Memory B cell (primary cell): Measurements from ENCODE around the gene XPO6.
A peak's percentile ranks its signal among the peaks of the same experiment; 100 is the strongest.
"Not testable (repeated sequence)": the region's sequence is repeated elsewhere in the genome, so short reads cannot be mapped to it uniquely, and the experiment has no call there.

Source experiments
- ATAC-seq: fragments of 150-1000 bp; cut with Tn5 transposase; 2 replicates; pipeline ENCODE4 v1.10.0; 2021; ENCODE audit warnings: low read depth, mild to moderate bottlenecking, moderate library complexity
- DNase-seq, 2 donors: peaks; one replicate each; pipeline ENCODE4 v3.0.0; 2022; ENCODE audit warnings: low spot score in 2 of 2
- H3K27ac Mint-ChIP-seq: one replicate; pipeline ENCODE4 v1.8.0; 2022; ENCODE audit warnings: mild to moderate bottlenecking, moderate library complexity, mixed read lengths
- H3K27me3 Mint-ChIP-seq: one replicate; pipeline ENCODE4 v1.8.0; 2022; ENCODE audit warnings: mixed read lengths
- H3K36me3 Mint-ChIP-seq: one replicate; pipeline ENCODE4 v1.8.0; 2022; ENCODE audit warnings: mild to moderate bottlenecking, mixed read lengths
- H3K4me1 Mint-ChIP-seq: one replicate; pipeline ENCODE4 v1.8.0; 2022; ENCODE audit warnings: mixed read lengths
- H3K4me3 Mint-ChIP-seq: one replicate; pipeline ENCODE4 v1.8.0; 2022; ENCODE audit warnings: mild to moderate bottlenecking, moderate library complexity, mixed read lengths
- H3K9me3 Mint-ChIP-seq: one replicate; pipeline ENCODE4 v1.8.0; 2022; ENCODE audit warnings: mixed read lengths

XPO6 gene, protein sequence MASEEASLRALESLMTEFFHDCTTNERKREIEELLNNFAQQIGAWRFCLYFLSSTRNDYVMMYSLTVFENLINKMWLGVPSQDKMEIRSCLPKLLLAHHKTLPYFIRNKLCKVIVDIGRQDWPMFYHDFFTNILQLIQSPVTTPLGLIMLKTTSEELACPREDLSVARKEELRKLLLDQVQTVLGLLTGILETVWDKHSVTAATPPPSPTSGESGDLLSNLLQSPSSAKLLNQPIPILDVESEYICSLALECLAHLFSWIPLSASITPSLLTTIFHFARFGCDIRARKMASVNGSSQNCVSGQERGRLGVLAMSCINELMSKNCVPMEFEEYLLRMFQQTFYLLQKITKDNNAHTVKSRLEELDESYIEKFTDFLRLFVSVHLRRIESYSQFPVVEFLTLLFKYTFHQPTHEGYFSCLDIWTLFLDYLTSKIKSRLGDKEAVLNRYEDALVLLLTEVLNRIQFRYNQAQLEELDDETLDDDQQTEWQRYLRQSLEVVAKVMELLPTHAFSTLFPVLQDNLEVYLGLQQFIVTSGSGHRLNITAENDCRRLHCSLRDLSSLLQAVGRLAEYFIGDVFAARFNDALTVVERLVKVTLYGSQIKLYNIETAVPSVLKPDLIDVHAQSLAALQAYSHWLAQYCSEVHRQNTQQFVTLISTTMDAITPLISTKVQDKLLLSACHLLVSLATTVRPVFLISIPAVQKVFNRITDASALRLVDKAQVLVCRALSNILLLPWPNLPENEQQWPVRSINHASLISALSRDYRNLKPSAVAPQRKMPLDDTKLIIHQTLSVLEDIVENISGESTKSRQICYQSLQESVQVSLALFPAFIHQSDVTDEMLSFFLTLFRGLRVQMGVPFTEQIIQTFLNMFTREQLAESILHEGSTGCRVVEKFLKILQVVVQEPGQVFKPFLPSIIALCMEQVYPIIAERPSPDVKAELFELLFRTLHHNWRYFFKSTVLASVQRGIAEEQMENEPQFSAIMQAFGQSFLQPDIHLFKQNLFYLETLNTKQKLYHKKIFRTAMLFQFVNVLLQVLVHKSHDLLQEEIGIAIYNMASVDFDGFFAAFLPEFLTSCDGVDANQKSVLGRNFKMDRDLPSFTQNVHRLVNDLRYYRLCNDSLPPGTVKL

GRCh38 chr16:28211758-28212531 is at the start of gene XPO6:
TSS of gene XPO6 (minus strand) at chr16:28211965. CDS start at chr16:28211368, 597 bp downstream.
- Mint-ChIP-seq H3K9me3 (peaks cover 2% of the 10 kb centered on the region), H3K4me3 (peak within 1 kb of the TSS; percentile 85), H3K4me1 (peaks cover 22% of the 10 kb centered on the region)

DNA sequence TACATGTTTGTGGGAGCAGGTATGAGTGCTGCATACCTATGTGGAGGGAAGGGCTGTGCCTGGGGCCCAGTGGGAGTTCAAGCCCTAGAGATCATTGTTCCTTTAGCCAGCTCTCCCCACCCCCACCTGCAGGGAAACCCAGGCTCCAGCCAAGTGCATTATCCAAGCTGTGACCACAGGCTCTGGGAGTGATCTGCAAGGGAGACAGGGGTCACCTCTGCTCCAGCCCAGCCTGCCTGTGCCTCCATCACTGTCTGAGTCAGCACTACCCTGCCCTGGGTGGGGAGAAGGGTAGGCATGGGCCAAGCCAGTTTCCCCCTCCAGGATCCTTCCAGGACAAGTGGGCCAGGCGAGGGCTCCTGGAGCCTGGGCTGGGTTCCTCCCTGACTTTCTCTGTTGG is 48.4 kb upstream of the XPO6 start:
- peaks cover 5% of the 10 kb centered on the region for H3K4me1 Mint-ChIP-seq
- H3K9me3 Mint-ChIP-seq: no peaks in the 10 kb centered on the region
- ATAC-seq (no peak), DNase-seq (no peak)
- no peak overlapping the region for H3K4me3 Mint-ChIP-seq
- H3K36me3 Mint-ChIP-seq: no peaks in the 10 kb centered on the region
- no peak overlapping the region for H3K27ac Mint-ChIP-seq
- peaks cover 32% of the 10 kb centered on the region for H3K27me3 Mint-ChIP-seq

More at GRCh38 chr16:28211758-28212531, at the start of gene XPO6:
- DNase-seq: peak; percentile 99
- peak; percentile 84 for ATAC-seq
- H3K36me3 Mint-ChIP-seq: peaks cover 15% of the 10 kb centered on the region
- no peaks in the 10 kb centered on the region for H3K27me3 Mint-ChIP-seq
- H3K27ac Mint-ChIP-seq: peak within 1 kb of the TSS; percentile 32

DNA sequence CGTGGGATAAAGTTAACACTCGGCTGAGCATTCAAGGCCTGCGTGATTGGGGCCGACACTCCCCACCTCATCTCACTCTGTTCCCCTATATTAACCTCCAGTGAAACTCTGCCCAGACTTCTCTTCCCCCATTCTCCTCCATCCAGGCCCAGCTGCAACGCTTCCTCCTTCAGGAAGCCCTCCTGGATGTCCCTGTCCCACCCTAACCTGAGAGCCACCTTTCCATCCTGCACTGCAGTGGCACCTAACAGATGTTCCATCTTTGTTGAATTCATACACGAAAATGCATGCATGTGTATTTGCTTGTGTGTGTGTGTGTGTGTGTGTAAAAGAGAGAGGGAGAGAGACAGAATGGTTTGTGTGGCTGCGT is 48.0 kb upstream of the XPO6 start:
- peaks cover 5% of the 10 kb centered on the region for H3K4me1 Mint-ChIP-seq
- ATAC-seq: no peak
- no peak overlapping the region for H3K27ac Mint-ChIP-seq
- peaks cover 32% of the 10 kb centered on the region for H3K27me3 Mint-ChIP-seq
- H3K36me3 Mint-ChIP-seq: no peaks in the 10 kb centered on the region
- DNase-seq: no peak
- no peak overlapping the region for H3K4me3 Mint-ChIP-seq
- no peaks in the 10 kb centered on the region for H3K9me3 Mint-ChIP-seq

- ATAC-seq: no peak
- H3K9me3 Mint-ChIP-seq: no peaks in the 10 kb centered on the region
- H3K36me3 Mint-ChIP-seq: no peaks in the 10 kb centered on the region
- no peak overlapping the region for H3K4me3 Mint-ChIP-seq
- H3K4me1 Mint-ChIP-seq: peaks cover 5% of the 10 kb centered on the region
- peaks cover 29% of the 10 kb centered on the region for H3K27me3 Mint-ChIP-seq
- H3K27ac Mint-ChIP-seq: no peak overlapping the region
- DNase-seq: no peak
Observed at GRCh38 chr16:28259091-28259780, 47.5 kb upstream of the XPO6 start.

DNA sequence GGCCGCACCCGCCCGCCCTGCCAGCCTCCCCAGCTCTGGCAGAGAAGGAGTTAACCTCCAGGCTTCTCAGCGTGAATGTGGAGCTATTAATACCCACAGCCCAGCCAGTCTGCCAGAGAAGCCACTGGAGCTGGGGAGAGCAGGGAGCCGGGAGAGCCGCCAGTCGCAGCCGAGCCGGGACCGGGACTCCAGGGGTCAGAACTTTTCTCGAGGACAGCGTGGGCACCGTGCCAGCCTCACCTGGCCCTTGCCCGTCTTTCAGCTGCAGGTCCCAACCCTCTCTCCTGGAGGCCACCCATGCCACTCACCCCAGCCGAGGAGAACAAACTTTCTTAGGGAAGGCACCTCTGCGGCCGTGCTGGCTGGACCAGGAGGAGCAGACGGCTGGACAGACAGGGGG is 46.8 kb upstream of the XPO6 start:
- no peak for ATAC-seq
- DNase-seq: no peak
- Mint-ChIP-seq H3K36me3 (no peaks in the 10 kb centered on the region), H3K27me3 (peaks cover 27% of the 10 kb centered on the region), H3K4me3 (no peak overlapping the region), H3K4me1 (peaks cover 5% of the 10 kb centered on the region), H3K27ac (no peak overlapping the region), H3K9me3 (no peaks in the 10 kb centered on the region)

- H3K4me3 Mint-ChIP-seq: no peak overlapping the region
- no peaks in the 10 kb centered on the region for H3K36me3 Mint-ChIP-seq
- DNase-seq: no peak
- H3K4me1 Mint-ChIP-seq: peaks cover 5% of the 10 kb centered on the region
- H3K9me3 Mint-ChIP-seq: peaks cover 3% of the 10 kb centered on the region
- H3K27me3 Mint-ChIP-seq: peaks cover 24% of the 10 kb centered on the region
- H3K27ac Mint-ChIP-seq: no peak overlapping the region
- ATAC-seq: no peak
Observed at GRCh38 chr16:28257256-28257655, 45.5 kb upstream of the XPO6 start.

DNA sequence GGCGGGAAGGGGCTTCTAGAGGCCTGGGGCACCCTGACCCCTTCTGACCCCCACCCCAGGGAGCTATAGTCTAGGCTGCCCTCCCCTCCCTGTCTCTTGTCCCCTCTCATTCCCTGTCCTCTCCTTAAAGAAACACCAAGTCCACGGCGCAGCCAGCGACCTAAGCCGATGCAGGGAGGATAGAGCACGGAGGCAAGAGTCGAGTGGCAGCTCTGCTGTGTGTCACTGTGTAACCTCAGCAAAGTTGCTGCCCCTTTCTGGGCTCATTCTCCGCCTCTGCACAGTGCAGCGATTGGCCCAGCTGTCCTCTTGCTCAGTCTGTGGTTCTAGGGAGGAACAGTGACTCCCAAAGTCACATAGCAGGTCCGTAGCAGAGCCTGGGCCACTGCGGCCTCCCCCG is 44.1 kb upstream of the XPO6 start:
- peaks cover 20% of the 10 kb centered on the region for H3K27me3 Mint-ChIP-seq
- no peak overlapping the region for H3K4me3 Mint-ChIP-seq
- H3K36me3 Mint-ChIP-seq: no peaks in the 10 kb centered on the region
- DNase-seq (no peak), ATAC-seq (no peak)
- peaks cover 4% of the 10 kb centered on the region for H3K9me3 Mint-ChIP-seq
- no peak overlapping the region for H3K27ac Mint-ChIP-seq
- peaks cover 5% of the 10 kb centered on the region for H3K4me1 Mint-ChIP-seq

DNA sequence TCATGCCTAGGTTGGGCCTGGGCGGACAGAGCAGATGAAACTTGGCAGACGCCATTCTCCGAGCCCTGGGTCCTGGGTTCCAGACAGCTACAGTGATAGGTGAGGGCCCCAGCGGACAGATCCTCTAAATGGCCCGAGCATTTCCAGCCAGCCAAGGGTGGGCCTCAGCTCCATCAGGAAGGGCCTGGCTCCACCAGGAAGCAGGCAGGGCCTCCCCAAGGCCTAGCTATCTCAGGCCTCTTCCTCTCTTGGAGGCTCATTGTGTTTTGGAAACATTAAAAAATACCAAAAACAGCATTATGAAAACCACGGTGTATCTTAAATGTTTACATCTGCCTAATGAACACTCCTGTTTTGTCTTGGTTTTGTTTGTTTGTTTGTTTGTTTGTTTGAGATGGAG is 42.4 kb upstream of the XPO6 start:
- Mint-ChIP-seq H3K4me3 (no peak overlapping the region), H3K27me3 (peaks cover 9% of the 10 kb centered on the region), H3K27ac (no peak overlapping the region), H3K36me3 (no peaks in the 10 kb centered on the region), H3K4me1 (no peaks in the 10 kb centered on the region), H3K9me3 (peaks cover 4% of the 10 kb centered on the region)
- no peak for DNase-seq
- no peak for ATAC-seq

- H3K4me1 Mint-ChIP-seq: no peaks in the 10 kb centered on the region
- no peak overlapping the region for H3K27ac Mint-ChIP-seq
- no peak overlapping the region for H3K4me3 Mint-ChIP-seq
Observed at GRCh38 chr16:28250999-28251398, 39.2 kb upstream of the XPO6 start.

GRCh38 chr16:28249483-28249882 is 37.7 kb upstream of the XPO6 start:
- not testable (repeated sequence) for DNase-seq, H3K4me3 Mint-ChIP-seq, ATAC-seq, H3K4me1 Mint-ChIP-seq, H3K36me3 Mint-ChIP-seq, H3K27me3 Mint-ChIP-seq, H3K9me3 Mint-ChIP-seq, H3K27ac Mint-ChIP-seq

More at GRCh38 chr16:28250999-28251398, 39.2 kb upstream of the XPO6 start:
- Mint-ChIP-seq H3K9me3 (peaks cover 4% of the 10 kb centered on the region), H3K36me3 (no peaks in the 10 kb centered on the region), H3K27me3 (peaks cover 4% of the 10 kb centered on the region)
- ATAC-seq: no peak
- no peak for DNase-seq

- ATAC-seq (no peak), DNase-seq (no peak)
- Mint-ChIP-seq H3K27ac (no peak overlapping the region), H3K36me3 (no peaks in the 10 kb centered on the region), H3K4me1 (peaks cover 4% of the 10 kb centered on the region), H3K9me3 (no peaks in the 10 kb centered on the region), H3K4me3 (no peak overlapping the region), H3K27me3 (peaks cover 2% of the 10 kb centered on the region)
Observed at GRCh38 chr16:28241924-28242323, 30.2 kb upstream of the XPO6 start.

DNA sequence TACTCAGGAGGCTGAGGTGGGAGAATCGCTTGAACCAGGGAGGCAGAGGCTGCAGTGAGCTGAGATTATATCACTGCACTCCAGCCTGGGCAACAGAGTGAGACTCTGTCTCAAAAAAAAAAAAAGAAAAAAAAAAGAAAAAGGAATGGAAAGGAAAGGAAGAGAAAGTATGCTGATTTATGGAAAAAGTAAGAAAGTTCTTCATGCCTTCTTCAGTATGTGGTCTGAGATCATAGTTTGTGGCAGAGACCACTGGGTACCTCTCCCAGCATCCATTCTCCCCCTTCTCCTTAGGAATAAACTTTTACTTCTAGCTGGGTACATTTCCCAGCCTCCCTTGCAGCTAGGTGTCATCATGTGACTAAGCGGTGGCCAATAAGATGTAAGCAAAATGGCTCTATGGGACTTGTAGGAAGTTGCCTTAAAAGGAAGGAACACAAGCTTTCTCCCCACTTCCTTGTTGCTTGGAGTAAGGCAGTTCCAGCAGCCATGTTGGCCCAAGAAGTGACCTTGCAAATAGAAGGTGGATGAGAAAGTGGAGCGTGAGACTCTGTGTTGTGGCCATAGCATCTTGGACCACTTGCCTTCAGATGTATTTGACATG is 26.1 kb upstream of the XPO6 start:
- ATAC-seq (no peak), DNase-seq (no peak)
- H3K36me3 Mint-ChIP-seq: no peaks in the 10 kb centered on the region
- H3K4me3 Mint-ChIP-seq: no peak overlapping the region
- H3K4me1 Mint-ChIP-seq: peaks cover 2% of the 10 kb centered on the region
- H3K27me3 Mint-ChIP-seq: no peaks in the 10 kb centered on the region
- no peaks in the 10 kb centered on the region for H3K9me3 Mint-ChIP-seq
- H3K27ac Mint-ChIP-seq: no peak overlapping the region

DNA sequence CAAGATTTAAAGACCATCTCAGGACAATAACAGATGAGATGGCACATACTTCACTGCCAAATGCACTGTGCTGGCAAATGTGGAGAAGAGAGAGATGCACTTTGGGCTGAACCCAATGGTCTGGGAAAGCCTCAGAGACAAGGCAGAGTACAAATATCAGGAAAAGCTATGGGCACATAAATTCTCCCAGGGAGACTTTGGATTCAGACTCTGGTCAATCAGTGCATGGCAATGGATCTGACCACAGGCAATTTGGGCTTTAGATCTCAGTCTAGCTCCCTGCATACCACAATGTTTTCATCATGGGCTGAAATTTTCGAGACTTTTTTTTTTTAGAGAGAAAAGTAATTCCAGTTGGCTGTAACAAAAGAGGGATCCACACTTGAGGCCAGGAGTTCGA is 20.0 kb upstream of the XPO6 start:
- Mint-ChIP-seq H3K9me3 (no peaks in the 10 kb centered on the region), H3K4me1 (no peaks in the 10 kb centered on the region), H3K27me3 (no peaks in the 10 kb centered on the region), H3K27ac (no peak overlapping the region), H3K36me3 (no peaks in the 10 kb centered on the region), H3K4me3 (no peak overlapping the region)
- no peak for ATAC-seq
- no peak for DNase-seq
